ENCODE measurements around the gene CYB561D2. TPM values are rescaled to one million over a fixed set of nuclear protein-coding genes. Genes with fewer than 3 reads are reported as not detected.
A peak's percentile ranks its signal among the peaks of the same experiment; 100 is the strongest.

Gene CYB561D2
- total RNA-seq, 1 donor from 2014 or later: 11.5 TPM

GRCh38 chr3:50358355-50358910 is 7.8 kb downstream of the CYB561D2 start:
- peaks cover 0 to 19% of the 10 kb centered on the region in 2 donors for H3K36me3 ChIP-seq
- intact Hi-C loops (cut with DNase I): loop anchor here (5.0 kb wide), 1 partner anchor 189 kb away; no protein-coding TSS in a partner anchor
- H3K4me3 ChIP-seq: peak overlapping the region; percentile 69 to 72
- peak overlapping the region; percentile 78 for H3K27ac ChIP-seq
- no peaks in the 10 kb centered on the region for H3K9me3 ChIP-seq
- no peaks in the 10 kb centered on the region for H3K27me3 ChIP-seq
- DNase-seq (ENCODE audit: extremely low spot score in 2 of 2): no peak
- peaks cover 46% of the 10 kb centered on the region for H3K4me1 ChIP-seq
- TF ChIP-seq POLR2A (IDR thresholded peaks at IDR 0.05): no peak
- no peak for TF ChIP-seq POLR2AphosphoS5 (IDR thresholded peaks at IDR 0.05; ENCODE audit: insufficient read depth in 1 of 2, low read depth in 1 of 2)
- no peak for TF ChIP-seq CTCF (IDR thresholded peaks at IDR 0.05)

GRCh38 chr3:50358911-50359759 is 8.5 kb downstream of the CYB561D2 start, which contains the start of gene TMEM115:
TMEM115 (minus strand) TSS chr3:50359521; CDS start chr3:50359063, 458 bp downstream.
- peaks cover 48% of the 10 kb centered on the region for H3K4me1 ChIP-seq
- intact Hi-C loops (cut with DNase I): loop anchor here (5.0 kb wide), 1 partner anchor 188 kb away; no protein-coding TSS in a partner anchor
- no peaks in the 10 kb centered on the region for H3K27me3 ChIP-seq
- DNase-seq (ENCODE audit: extremely low spot score in 2 of 2): peak; percentile 99 to 100
- TF ChIP-seq POLR2AphosphoS5 (IDR thresholded peaks at IDR 0.05; ENCODE audit: insufficient read depth in 1 of 2, low read depth in 1 of 2): peak; percentile 93 to 99
- peak in 1 of 2 donors; percentile 46 for TF ChIP-seq POLR2A (IDR thresholded peaks at IDR 0.05)
- TF ChIP-seq CTCF (IDR thresholded peaks at IDR 0.05): no peak
- H3K27ac ChIP-seq: peak within 1 kb of the TSS; percentile 78
- peaks cover 0 to 14% of the 10 kb centered on the region in 2 donors for H3K36me3 ChIP-seq
- no peaks in the 10 kb centered on the region for H3K9me3 ChIP-seq
- H3K4me3 ChIP-seq: peak within 1 kb of the TSS; percentile 69 to 72

GRCh38 chr3:50359760-50360110 is 9.1 kb downstream of the CYB561D2 start:
- Histone ChIP-seq H3K27ac (peak overlapping the region; percentile 40), H3K27me3 (no peaks in the 10 kb centered on the region), H3K4me3 (peak overlapping the region; percentile 32 to 72), H3K36me3 (peaks cover 0 to 8% of the 10 kb centered on the region in 2 donors), H3K4me1 (peaks cover 54% of the 10 kb centered on the region), H3K9me3 (no peaks in the 10 kb centered on the region)
- intact Hi-C loops (cut with DNase I): loop anchor here (5.0 kb wide), 1 partner anchor 188 kb away; no protein-coding TSS in a partner anchor
- no peak for DNase-seq (ENCODE audit: extremely low spot score in 2 of 2)
- TF ChIP-seq CTCF (IDR thresholded peaks at IDR 0.05) (no peak), POLR2A (IDR thresholded peaks at IDR 0.05) (no peak), POLR2AphosphoS5 (IDR thresholded peaks at IDR 0.05; ENCODE audit: insufficient read depth in 1 of 2, low read depth in 1 of 2) (no peak)

- no peak for DNase-seq (ENCODE audit: extremely low spot score in 2 of 2)
- TF ChIP-seq POLR2A (IDR thresholded peaks at IDR 0.05): no peak
- TF ChIP-seq CTCF (IDR thresholded peaks at IDR 0.05): no peak
- no peak for TF ChIP-seq POLR2AphosphoS5 (IDR thresholded peaks at IDR 0.05; ENCODE audit: insufficient read depth in 1 of 2, low read depth in 1 of 2)
- Histone ChIP-seq H3K27me3 (no peaks in the 10 kb centered on the region), H3K36me3 (no peaks in the 10 kb centered on the region), H3K4me1 (peaks cover 28% of the 10 kb centered on the region), H3K27ac (peak overlapping the region; percentile 36), H3K9me3 (no peaks in the 10 kb centered on the region), H3K4me3 (peak overlapping the region; percentile 57 to 71)
- intact Hi-C loops (cut with DNase I): no loop called here
Measured at GRCh38 chr3:50364573-50365079, 14.0 kb downstream of the CYB561D2 start.

All from vagina (tissue), 2 donors.